Fibroblast of lung (primary cell): ENCODE data around the gene ASTN2.

Experiments used
- EZH2 ChIP-seq: IDR thresholded peaks from 2 replicates; pipeline ENCODE4 v1.5.1; 2012; ENCODE audit warnings: low read length, control low read depth, mild to moderate bottlenecking; ENCODE audit errors: missing control alignments
- TF ChIP-seq, protein P1 (sequence below), 2 donors: IDR thresholded peaks in 1 of 2; conservative IDR thresholded peaks in 1 of 2; 1 replicate in 1 of 2; 2 replicates in 1 of 2; pipeline ENCODE4 v1.5.1; 2011 to 2012; ENCODE audit warnings: low read length in 2 of 2, control low read depth in 1 of 2, inconsistent platforms in 1 of 2, low read depth in 1 of 2, mild to moderate bottlenecking in 1 of 2

DNA sequence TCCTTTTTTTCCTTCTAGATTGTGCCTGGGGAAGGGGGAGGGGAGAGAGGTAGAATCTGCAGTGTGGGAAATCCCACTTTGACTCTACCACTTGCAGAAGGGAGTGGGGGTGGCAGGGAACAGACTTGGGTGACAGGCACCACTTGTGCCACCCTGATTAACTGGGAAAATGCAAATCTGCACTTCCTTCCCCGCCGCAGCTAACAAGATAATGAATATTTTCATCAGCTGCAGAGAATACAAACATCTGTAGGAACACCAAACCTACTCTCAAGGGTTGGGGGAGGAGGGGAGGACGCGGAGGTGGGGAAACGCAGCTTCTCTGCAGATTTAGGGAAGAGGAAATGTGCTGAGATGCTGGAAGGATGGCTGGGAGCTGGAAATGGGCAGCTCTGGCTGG is 654.2 kb downstream of the ASTN2 start:
- TF ChIP-seq, protein P1, sequence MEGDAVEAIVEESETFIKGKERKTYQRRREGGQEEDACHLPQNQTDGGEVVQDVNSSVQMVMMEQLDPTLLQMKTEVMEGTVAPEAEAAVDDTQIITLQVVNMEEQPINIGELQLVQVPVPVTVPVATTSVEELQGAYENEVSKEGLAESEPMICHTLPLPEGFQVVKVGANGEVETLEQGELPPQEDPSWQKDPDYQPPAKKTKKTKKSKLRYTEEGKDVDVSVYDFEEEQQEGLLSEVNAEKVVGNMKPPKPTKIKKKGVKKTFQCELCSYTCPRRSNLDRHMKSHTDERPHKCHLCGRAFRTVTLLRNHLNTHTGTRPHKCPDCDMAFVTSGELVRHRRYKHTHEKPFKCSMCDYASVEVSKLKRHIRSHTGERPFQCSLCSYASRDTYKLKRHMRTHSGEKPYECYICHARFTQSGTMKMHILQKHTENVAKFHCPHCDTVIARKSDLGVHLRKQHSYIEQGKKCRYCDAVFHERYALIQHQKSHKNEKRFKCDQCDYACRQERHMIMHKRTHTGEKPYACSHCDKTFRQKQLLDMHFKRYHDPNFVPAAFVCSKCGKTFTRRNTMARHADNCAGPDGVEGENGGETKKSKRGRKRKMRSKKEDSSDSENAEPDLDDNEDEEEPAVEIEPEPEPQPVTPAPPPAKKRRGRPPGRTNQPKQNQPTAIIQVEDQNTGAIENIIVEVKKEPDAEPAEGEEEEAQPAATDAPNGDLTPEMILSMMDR (conservative IDR thresholded peaks at IDR 0.05 in 1 of 2, IDR thresholded peaks at IDR 0.05 in 1 of 2; ENCODE audit: low read depth in 1 of 2, low read length in 2 of 2), result no peak
- TF ChIP-seq EZH2, result no peak
